PC-9 (cell line): Measurements from ENCODE around the gene RLN3. TPM values are rescaled to one million over a fixed set of nuclear protein-coding genes. Genes with fewer than 3 reads are reported as not detected.

Experiments
- BruUV-seq: library from RNA; stranded (reverse); fragments of 400-500 nt; replicated peaks from 2 replicates; lab custom pipeline; 2021; lab: Mats Ljungman, UMichigan
- CTCF ChIA-PET: fragments of 300-600 bp; sonication (Branson Sonifier 250); formaldehyde crosslinking; loops from one replicate; lab custom pipeline; 2022; ENCODE audit warnings: antibody characterized with exemption; lab: Charles Lee
- POLR2A ChIA-PET: fragments of 300-600 bp; sonication (Branson Sonifier 250); formaldehyde crosslinking; loops from one replicate; lab custom pipeline; 2022; ENCODE audit warnings: antibody characterized with exemption; ENCODE audit not compliant: unreplicated experiment; lab: Charles Lee
- DNase-seq, 2 experiments: peaks; one replicate each; pipeline versions ENCODE4 v3.0.0 to v3.0.0-alpha.2; 2015 to 2022; ENCODE audit warnings: mixed read lengths in 1 of 2
- H2AFZ ChIP-seq: fragments of 200-600 bp; sonication (generic); 2 replicates; pipeline ENCODE4 v1.8.1; 2017; ENCODE audit warnings: antibody characterized with exemption
- H3F3A ChIP-seq: fragments of 200-600 bp; sonication (generic); 2 replicates; pipeline ENCODE4 v1.8.1; 2017; ENCODE audit warnings: antibody characterized with exemption, mild to moderate bottlenecking, low read depth; ENCODE audit not compliant: insufficient read depth
- H3K27ac ChIP-seq: fragments of 200-600 bp; sonication (generic); 2 replicates; pipeline ENCODE4 v1.6.1; 2016; ENCODE audit warnings: mixed run types
- H3K27me3 ChIP-seq: fragments of 200-600 bp; sonication (generic); 2 replicates; pipeline ENCODE4 v1.6.1; 2016; ENCODE audit warnings: low read depth, mixed run types; ENCODE audit not compliant: insufficient read depth
- H3K36me3 ChIP-seq: fragments of 200-600 bp; sonication (generic); 2 replicates; pipeline ENCODE4 v1.6.1; 2016; ENCODE audit warnings: low read depth, mixed run types
- H3K4me1 ChIP-seq: fragments of 200-600 bp; sonication (generic); replicated peaks from 2 replicates; pipeline ENCODE4 v1.6.1; 2016; ENCODE audit warnings: mixed run types; ENCODE audit not compliant: insufficient read depth
- H3K4me2 ChIP-seq: fragments of 200-600 bp; sonication (generic); 2 replicates; pipeline ENCODE4 v1.6.1; 2017; ENCODE audit warnings: mixed run types
- H3K4me3 ChIP-seq: fragments of 200-600 bp; sonication (generic); 2 replicates; pipeline ENCODE4 v1.6.1; 2016; ENCODE audit warnings: mixed run types
- H3K79me2 ChIP-seq: fragments of 200-600 bp; sonication (generic); 2 replicates; pipeline ENCODE4 v1.6.1; 2017; ENCODE audit warnings: low read depth, mixed run types
- H3K9me2 ChIP-seq: fragments of 200-600 bp; sonication (generic); 2 replicates; pipeline ENCODE4 v1.8.1; 2017; ENCODE audit warnings: mild to moderate bottlenecking; ENCODE audit not compliant: insufficient read depth
- H3K9me3 ChIP-seq: fragments of 200-600 bp; sonication (generic); 2 replicates; pipeline ENCODE4 v1.8.1; 2016; ENCODE audit warnings: low read depth; ENCODE audit not compliant: insufficient read depth
- H4K20me1 ChIP-seq: fragments of 200-600 bp; sonication (generic); 2 replicates; pipeline ENCODE4 v1.8.1; 2017; ENCODE audit not compliant: insufficient read depth
- CTCF ChIP-seq: fragments of 200-600 bp; sonication (generic); conservative IDR thresholded peaks from 2 replicates; pipeline ENCODE4 v1.6.1; 2017; ENCODE audit warnings: mixed run types, antibody characterized with exemption, mild to moderate bottlenecking, moderate library complexity
- EZH2 ChIP-seq: fragments of 200-600 bp; sonication (generic); IDR thresholded peaks from 2 replicates; pipeline ENCODE4 v1.8.0; 2017; ENCODE audit warnings: antibody characterized with exemption, low read depth
- intact Hi-C: fragments of 100-400 bp; cut with micrococcal nuclease; formaldehyde crosslinking; loops from one replicate; pipeline ENCODE4 v1.10.0; 2022; ENCODE audit not compliant: unreplicated experiment
- total RNA-seq: library from RNA; stranded (reverse); gene quantifications from 2 replicates; pipeline ENCODE4 v1.2.3, GENCODE V29; 2021

The RLN3 gene
- total RNA-seq, 1 experiment from 2014 or later, result not detected

DNA sequence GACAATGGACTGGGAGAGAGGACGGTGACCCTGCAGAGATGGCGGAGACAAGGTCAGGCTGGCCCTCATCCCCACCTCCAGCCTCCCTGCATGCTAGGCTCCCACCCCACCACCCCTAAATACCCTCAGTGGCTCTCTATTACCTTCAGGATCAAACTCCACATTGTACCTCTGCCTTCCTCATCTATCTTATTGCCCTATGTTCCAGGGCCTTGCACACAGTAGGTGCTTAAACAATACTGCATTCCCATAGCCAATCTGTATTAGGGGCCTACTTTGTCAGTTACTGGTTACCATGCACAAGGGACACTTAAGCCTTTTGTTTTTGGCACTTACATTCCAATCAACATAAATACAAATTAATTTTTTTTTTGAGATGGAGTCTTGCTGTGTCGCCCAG, 27.4 kb downstream of the RLN3 start:
- DNase-seq, result no peak
- no peaks in the 10 kb centered on the region for H3K4me1 ChIP-seq
- H3K36me3 ChIP-seq, result no peaks in the 10 kb centered on the region
- ChIA-PET POLR2A (no interaction called here), CTCF (no interaction called here)
- H3K9me2 ChIP-seq, result no peaks in the 10 kb centered on the region
- no peak overlapping the region for H3K4me2 ChIP-seq
- no peaks in the 10 kb centered on the region for H3K27me3 ChIP-seq
- intact Hi-C loops, result no loop called here
- no peaks in the 10 kb centered on the region for H4K20me1 ChIP-seq
- no peak overlapping the region for H3K27ac ChIP-seq
- no peaks in the 10 kb centered on the region for H3K9me3 ChIP-seq
- BruUV-seq, result no TSS peak
- no peak overlapping the region for H2AFZ ChIP-seq
- H3K79me2 ChIP-seq, result no peaks in the 10 kb centered on the region
- peaks cover 7% of the 10 kb centered on the region; the same call in 1 of the 2 replicates for H3F3A ChIP-seq
- no peak overlapping the region for H3K4me3 ChIP-seq
- TF ChIP-seq EZH2 (no peak), CTCF (no peak)

DNA sequence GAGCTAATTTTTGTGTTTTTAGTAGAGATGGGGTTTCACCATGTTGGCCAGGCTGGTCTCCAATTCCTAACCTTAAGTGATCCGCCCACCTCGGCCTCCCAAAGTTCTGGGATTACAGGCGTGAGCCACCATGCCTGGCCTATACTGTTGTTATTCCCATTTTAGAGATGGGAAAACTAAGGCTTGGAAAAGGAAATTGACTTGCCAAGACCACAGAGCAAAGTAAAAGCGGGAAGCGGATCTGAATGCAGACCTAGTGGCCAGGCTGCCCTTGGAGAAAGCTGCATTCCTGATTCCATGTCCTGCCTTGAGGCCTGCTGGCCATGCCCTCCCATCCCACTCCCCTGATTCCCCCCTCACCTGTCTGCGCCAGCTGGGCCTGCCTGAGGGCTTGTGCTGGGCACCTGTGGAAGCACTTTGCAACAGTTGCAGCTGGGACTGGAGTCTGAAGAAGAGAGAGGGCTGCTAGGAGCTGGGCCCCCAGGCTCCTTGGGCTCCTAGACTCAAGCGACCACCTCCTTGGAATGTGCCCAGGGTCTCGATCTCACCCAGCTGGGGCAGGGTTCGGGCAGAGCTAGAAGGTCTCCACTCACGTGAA, 28.2 kb downstream of the RLN3 start:
- Histone ChIP-seq H3K27me3 (no peaks in the 10 kb centered on the region), H4K20me1 (no peaks in the 10 kb centered on the region), H3K4me2 (no peak overlapping the region), H3K9me3 (no peaks in the 10 kb centered on the region), H2AFZ (no peak overlapping the region), H3K27ac (no peak overlapping the region), H3K36me3 (no peaks in the 10 kb centered on the region), H3K4me3 (no peak overlapping the region), H3F3A (peaks cover 12% of the 10 kb centered on the region; the same call in 1 of the 2 replicates), H3K9me2 (no peaks in the 10 kb centered on the region), H3K4me1 (peaks cover 3% of the 10 kb centered on the region), H3K79me2 (no peaks in the 10 kb centered on the region)
- no peak for TF ChIP-seq EZH2
- no peak for TF ChIP-seq CTCF
- intact Hi-C loops, result no loop called here
- CTCF ChIA-PET, result no interaction called here
- POLR2A ChIA-PET, result no interaction called here
- BruUV-seq, result no TSS peak
- DNase-seq, result no peak

DNA sequence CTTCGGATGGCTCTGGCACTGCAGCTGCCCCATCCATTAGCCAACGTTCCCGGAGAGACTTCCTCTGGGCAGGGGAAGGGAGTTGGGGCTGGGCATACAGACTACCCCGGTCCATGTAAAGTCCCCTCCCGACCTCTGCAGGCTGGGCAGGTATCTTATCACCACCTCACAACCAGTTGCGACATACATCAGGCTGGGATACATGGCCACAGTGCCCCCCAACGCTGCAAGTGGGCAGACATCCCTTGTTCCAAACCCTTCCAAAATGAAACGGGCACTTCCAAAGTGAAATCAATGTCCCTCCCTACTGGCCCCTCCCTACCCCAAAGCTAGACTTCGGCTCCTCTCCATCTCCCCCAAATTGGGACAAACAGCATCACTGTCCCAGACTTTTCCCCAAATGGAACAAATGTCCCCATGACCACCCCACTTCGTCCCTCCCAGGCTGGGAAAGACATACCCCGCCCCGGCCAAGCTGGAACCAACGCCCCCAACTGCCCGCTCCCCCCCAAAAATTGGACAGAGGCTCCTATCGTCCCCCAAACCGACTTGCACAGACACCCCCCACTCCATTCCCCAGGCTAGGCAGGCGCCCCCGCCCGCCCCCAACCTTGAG, 28.9 kb downstream of the RLN3 start:
- peaks cover 10% of the 10 kb centered on the region for H3K4me1 ChIP-seq
- H4K20me1 ChIP-seq, result no peaks in the 10 kb centered on the region
- ChIA-PET POLR2A (no interaction called here), CTCF (no interaction called here)
- H3K27ac ChIP-seq, result no peak overlapping the region
- no peaks in the 10 kb centered on the region for H3K36me3 ChIP-seq
- H3K27me3 ChIP-seq, result no peaks in the 10 kb centered on the region
- H3K4me2 ChIP-seq, result no peak overlapping the region
- intact Hi-C loops, result no loop called here
- H3K79me2 ChIP-seq, result no peaks in the 10 kb centered on the region
- no peak overlapping the region for H2AFZ ChIP-seq
- no TSS peak for BruUV-seq
- no peak overlapping the region for H3K4me3 ChIP-seq
- DNase-seq, result no peak
- TF ChIP-seq CTCF (no peak), EZH2 (no peak)
- peaks cover 13% of the 10 kb centered on the region; the same call in 1 of the 2 replicates for H3F3A ChIP-seq
- H3K9me3 ChIP-seq, result no peaks in the 10 kb centered on the region
- H3K9me2 ChIP-seq, result no peaks in the 10 kb centered on the region
